ENCODE data around the gene WIPF2. TPM values are rescaled to one million over a fixed set of nuclear protein-coding genes. Genes with fewer than 3 reads are reported as not detected.

WIPF2 gene
- total RNA-seq, 1 experiment from 2014 or later: 30.4 TPM

DNA sequence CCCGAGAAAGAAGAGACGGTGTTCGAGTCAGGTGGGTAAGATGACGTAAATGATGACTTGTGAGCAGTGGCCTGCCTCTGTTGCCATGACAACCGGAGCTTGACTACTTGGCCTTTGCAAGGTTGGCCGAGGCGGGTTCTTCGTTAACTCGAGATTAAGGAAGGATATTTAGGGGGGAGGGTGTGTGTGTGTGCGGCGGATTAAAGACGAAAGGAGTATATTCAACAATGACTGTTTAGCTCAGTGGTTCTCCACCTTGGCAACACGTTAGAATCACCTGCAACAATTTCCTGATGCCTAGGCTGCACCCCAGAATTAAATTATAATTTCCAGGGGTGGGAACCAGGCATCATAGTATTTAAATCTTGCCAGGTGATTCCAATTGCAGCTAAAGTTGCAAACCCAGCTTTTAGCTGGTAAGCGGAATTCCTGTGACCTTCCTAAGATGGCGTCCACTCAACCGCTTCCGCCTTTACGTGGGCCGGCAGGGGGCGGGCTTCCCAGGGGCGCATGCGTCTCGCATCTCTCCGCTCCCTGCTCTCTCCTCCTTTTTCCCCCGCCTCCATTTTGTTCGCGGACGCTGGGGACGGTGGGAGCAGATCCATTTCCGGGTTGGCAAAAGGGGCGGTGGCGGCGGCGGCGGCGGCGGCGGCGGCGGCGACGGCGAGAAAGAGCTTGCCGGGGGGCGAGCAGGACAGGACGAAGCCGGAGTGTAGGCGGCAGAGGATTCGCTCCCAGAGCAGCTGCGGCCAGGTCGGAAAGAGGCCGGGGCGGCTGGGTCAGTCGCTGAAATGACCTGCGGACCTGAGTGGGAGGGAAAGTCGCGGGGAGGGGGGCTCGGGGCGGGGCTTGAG is at the start of gene WIPF2 (continued):
- TF ChIP-seq, protein P1, sequence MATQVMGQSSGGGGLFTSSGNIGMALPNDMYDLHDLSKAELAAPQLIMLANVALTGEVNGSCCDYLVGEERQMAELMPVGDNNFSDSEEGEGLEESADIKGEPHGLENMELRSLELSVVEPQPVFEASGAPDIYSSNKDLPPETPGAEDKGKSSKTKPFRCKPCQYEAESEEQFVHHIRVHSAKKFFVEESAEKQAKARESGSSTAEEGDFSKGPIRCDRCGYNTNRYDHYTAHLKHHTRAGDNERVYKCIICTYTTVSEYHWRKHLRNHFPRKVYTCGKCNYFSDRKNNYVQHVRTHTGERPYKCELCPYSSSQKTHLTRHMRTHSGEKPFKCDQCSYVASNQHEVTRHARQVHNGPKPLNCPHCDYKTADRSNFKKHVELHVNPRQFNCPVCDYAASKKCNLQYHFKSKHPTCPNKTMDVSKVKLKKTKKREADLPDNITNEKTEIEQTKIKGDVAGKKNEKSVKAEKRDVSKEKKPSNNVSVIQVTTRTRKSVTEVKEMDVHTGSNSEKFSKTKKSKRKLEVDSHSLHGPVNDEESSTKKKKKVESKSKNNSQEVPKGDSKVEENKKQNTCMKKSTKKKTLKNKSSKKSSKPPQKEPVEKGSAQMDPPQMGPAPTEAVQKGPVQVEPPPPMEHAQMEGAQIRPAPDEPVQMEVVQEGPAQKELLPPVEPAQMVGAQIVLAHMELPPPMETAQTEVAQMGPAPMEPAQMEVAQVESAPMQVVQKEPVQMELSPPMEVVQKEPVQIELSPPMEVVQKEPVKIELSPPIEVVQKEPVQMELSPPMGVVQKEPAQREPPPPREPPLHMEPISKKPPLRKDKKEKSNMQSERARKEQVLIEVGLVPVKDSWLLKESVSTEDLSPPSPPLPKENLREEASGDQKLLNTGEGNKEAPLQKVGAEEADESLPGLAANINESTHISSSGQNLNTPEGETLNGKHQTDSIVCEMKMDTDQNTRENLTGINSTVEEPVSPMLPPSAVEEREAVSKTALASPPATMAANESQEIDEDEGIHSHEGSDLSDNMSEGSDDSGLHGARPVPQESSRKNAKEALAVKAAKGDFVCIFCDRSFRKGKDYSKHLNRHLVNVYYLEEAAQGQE (IDR thresholded peaks at IDR 0.05; ENCODE audit: low read depth): no peak
- TF ChIP-seq EGR1 (IDR thresholded peaks at IDR 0.05; ENCODE audit: low read depth) (peak; percentile 89), YY1 (IDR thresholded peaks at IDR 0.05; ENCODE audit: extremely low read depth, insufficient replicate concordance, low read depth, low read length) (peak; percentile 98), EZH2phosphoT487 (IDR thresholded peaks at IDR 0.05; ENCODE audit: borderline replicate concordance) (no peak), POLR2A (IDR thresholded peaks at IDR 0.05; ENCODE audit: borderline replicate concordance, extremely low read depth, insufficient read depth, insufficient read length) (peak; percentile 14), FOSL1 (IDR thresholded peaks at IDR 0.05; ENCODE audit: low read depth) (no peak), RAD21 (IDR thresholded peaks at IDR 0.05; ENCODE audit: low read depth) (no peak)

DNA sequence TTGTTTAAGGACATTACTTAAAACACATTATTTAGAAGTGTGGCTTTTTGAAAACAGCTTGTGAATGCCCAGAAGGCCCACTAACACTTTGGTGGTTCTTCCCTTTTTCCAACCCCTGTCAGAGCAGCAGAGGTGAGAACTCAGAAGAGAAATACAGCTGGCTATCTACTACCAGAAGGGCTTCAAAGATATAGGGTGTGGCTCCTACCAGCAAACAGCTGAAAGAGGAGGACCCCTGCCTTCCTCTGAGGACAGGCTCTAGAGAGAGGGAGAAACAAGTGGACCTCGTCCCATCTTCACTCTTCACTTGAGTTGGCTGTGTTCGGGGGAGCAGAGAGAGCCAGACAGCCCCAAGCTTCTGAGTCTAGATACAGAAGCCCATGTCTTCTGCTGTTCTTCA is 48.8 kb upstream of the WIPF2 start:
- no peak overlapping the region for H3K4me3 ChIP-seq (replicated peaks in 1 of 2; ENCODE audit: low read depth in 1 of 2, low read length in 2 of 2)
- TF ChIP-seq, protein P2, sequence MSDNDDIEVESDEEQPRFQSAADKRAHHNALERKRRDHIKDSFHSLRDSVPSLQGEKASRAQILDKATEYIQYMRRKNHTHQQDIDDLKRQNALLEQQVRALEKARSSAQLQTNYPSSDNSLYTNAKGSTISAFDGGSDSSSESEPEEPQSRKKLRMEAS (IDR thresholded peaks at IDR 0.05): no peak
- no peak for TF ChIP-seq YY1 (IDR thresholded peaks at IDR 0.05; ENCODE audit: extremely low read depth, insufficient replicate concordance, low read depth, low read length)
- TF ChIP-seq CBX3 (IDR thresholded peaks at IDR 0.05; ENCODE audit: low read depth): no peak
- no peak for TF ChIP-seq EGR1 (IDR thresholded peaks at IDR 0.05; ENCODE audit: low read depth)
- TF ChIP-seq SP1 (IDR thresholded peaks at IDR 0.05; ENCODE audit: low read depth): no peak
- TF ChIP-seq FOSL1 (IDR thresholded peaks at IDR 0.05; ENCODE audit: low read depth): no peak
- TF ChIP-seq, protein P3, sequence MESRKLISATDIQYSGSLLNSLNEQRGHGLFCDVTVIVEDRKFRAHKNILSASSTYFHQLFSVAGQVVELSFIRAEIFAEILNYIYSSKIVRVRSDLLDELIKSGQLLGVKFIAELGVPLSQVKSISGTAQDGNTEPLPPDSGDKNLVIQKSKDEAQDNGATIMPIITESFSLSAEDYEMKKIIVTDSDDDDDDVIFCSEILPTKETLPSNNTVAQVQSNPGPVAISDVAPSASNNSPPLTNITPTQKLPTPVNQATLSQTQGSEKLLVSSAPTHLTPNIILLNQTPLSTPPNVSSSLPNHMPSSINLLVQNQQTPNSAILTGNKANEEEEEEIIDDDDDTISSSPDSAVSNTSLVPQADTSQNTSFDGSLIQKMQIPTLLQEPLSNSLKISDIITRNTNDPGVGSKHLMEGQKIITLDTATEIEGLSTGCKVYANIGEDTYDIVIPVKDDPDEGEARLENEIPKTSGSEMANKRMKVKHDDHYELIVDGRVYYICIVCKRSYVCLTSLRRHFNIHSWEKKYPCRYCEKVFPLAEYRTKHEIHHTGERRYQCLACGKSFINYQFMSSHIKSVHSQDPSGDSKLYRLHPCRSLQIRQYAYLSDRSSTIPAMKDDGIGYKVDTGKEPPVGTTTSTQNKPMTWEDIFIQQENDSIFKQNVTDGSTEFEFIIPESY (IDR thresholded peaks at IDR 0.05; ENCODE audit: extremely low read depth, insufficient replicate concordance, low read length): no peak
- no peak for TF ChIP-seq CEBPB (IDR thresholded peaks at IDR 0.05; ENCODE audit: low read depth)
- no peak for TF ChIP-seq EZH2 (IDR thresholded peaks at IDR 0.05)
- TF ChIP-seq, protein P4, sequence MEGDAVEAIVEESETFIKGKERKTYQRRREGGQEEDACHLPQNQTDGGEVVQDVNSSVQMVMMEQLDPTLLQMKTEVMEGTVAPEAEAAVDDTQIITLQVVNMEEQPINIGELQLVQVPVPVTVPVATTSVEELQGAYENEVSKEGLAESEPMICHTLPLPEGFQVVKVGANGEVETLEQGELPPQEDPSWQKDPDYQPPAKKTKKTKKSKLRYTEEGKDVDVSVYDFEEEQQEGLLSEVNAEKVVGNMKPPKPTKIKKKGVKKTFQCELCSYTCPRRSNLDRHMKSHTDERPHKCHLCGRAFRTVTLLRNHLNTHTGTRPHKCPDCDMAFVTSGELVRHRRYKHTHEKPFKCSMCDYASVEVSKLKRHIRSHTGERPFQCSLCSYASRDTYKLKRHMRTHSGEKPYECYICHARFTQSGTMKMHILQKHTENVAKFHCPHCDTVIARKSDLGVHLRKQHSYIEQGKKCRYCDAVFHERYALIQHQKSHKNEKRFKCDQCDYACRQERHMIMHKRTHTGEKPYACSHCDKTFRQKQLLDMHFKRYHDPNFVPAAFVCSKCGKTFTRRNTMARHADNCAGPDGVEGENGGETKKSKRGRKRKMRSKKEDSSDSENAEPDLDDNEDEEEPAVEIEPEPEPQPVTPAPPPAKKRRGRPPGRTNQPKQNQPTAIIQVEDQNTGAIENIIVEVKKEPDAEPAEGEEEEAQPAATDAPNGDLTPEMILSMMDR (IDR thresholded peaks at IDR 0.05 in 2 of 3, conservative IDR thresholded peaks at IDR 0.05 in 1 of 3; ENCODE audit: borderline replicate concordance in 1 of 3, insufficient read depth in 1 of 3, low read depth in 2 of 3, low read length in 2 of 3): no peak
- TF ChIP-seq RAD21 (IDR thresholded peaks at IDR 0.05; ENCODE audit: low read depth): no peak
- ChIA-PET RAD21 (ENCODE audit: low non-redundant PET in 1 of 2, low total read pairs in 2 of 2, uncharacterized antibody in 2 of 2, unreplicated experiment in 2 of 2) (interaction anchor here in 1 of 2 experiments (0.7 kb wide), 1 partner anchor 48 kb away, joined by 4 read pairs; no protein-coding TSS in a partner anchor), CTCF (no interaction called here), POLR2A (no interaction called here)
- H3K27me3 ChIP-seq (ENCODE audit: insufficient read depth, low read length): no peaks in the 10 kb centered on the region
- H3K27ac ChIP-seq (ENCODE audit: low read depth, low read length): no peak overlapping the region
- intact Hi-C loops (cut with micrococcal nuclease): no loop called here
- H3K9me3 ChIP-seq (ENCODE audit: control insufficient read depth in 1 of 2, insufficient read depth in 1 of 2, low read depth in 1 of 2, low read length in 2 of 2): no peaks in the 10 kb centered on the region
- H3K4me1 ChIP-seq (ENCODE audit: control insufficient read depth in 1 of 2, insufficient read depth in 2 of 2, low read length in 2 of 2): peaks cover 0 to 4% of the 10 kb centered on the region in 2 experiments; a peak in 2 of 4 replicates
- no TSS peak for BruUV-seq (replicated peaks)
- ATAC-seq (no peak), DNase-seq (ENCODE audit: low read depth, low spot score) (no peak)
- H3K4me2 ChIP-seq (ENCODE audit: low read length): no peak overlapping the region
- peaks cover 17% of the 10 kb centered on the region; the same call in 1 of the 2 replicates for H3K79me2 ChIP-seq (ENCODE audit: insufficient read depth, low read length)
- no peaks in the 10 kb centered on the region for H4K20me1 ChIP-seq (ENCODE audit: insufficient read depth)
- H3K36me3 ChIP-seq (ENCODE audit: control insufficient read depth in 1 of 2, insufficient read depth in 2 of 2, low read length in 2 of 2): peaks cover 55% of the 10 kb centered on the region in 2 experiments
- H3K9ac ChIP-seq (ENCODE audit: low read length): no peak overlapping the region
- no peak overlapping the region for H2AFZ ChIP-seq (ENCODE audit: low read depth, low read length, poor library complexity, severe bottlenecking)
- no peaks in the 10 kb centered on the region for H3K9me2 ChIP-seq (ENCODE audit: insufficient read depth)

Measured in HCT116 (cell line).